ENCODE results near the gene PTPRE. TPM values are rescaled to one million over a fixed set of nuclear protein-coding genes. Genes with fewer than 3 reads are reported as not detected.

PTPRE gene
- polyA plus RNA-seq, 1 of the 3 experiments (the other 2 are of a cell fraction), result 11.8 TPM

DNA sequence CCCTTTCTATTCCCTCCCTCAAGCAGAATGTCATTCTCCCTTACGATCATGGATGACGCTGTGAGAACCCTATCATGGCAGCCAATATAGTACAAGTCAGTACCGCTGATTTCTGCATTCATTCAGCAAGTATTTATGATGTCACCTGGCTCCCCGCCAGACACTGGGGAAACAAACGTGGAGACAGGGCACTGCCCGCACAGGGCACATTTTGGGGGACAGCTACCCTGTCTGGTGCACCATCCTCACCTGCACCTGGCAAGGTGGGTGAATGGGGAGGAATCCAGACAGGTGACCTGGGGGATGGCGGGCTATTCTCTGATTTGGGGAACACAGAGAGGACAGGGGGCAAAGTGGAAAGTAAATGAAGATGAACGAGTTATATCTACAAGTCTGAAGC is 190.9 kb downstream of the PTPRE start:
- no peak for DNase-seq

DNA sequence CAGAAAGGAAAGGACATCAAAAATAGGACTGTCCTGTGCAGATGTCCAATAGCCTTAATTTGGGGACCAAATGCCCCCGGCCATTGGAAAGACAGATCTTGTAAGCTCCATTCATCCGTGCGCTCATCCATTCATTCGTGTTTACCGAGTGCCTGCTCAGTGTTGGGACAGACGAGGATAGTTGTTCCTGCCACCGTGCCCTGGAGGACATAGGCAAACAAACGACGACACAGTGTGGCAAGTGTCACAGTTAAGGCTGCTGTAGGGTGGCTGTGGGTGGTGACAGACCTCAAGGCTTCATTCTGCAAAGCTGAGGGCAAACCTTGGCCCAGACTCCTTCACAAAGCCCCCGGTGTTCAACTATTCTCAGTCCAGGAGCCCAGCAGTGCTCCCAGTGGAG is 191.7 kb downstream of the PTPRE start:
- Histone ChIP-seq H2AFZ (ENCODE audit: low read depth) (no peak overlapping the region), H3F3A (replicated peaks; ENCODE audit: insufficient read depth) (peaks cover 6% of the 10 kb centered on the region), H4K20me1 (ENCODE audit: insufficient read depth) (peaks cover 9% of the 10 kb centered on the region; the same call in 1 of the 2 replicates), H3K4me2 (no peak overlapping the region), H3K27me3 (ENCODE audit: insufficient read depth) (no peaks in the 10 kb centered on the region), H3K4me1 (ENCODE audit: control insufficient read depth in 1 of 2, insufficient read depth in 2 of 2, low read depth in 1 of 2, low read length in 1 of 2) (no peaks in the 10 kb centered on the region; a peak in 1 of 4 replicates), H3K9me2 (no peaks in the 10 kb centered on the region), H3K4me3 (ENCODE audit: low read depth in 2 of 2, low read length in 1 of 2) (no peak overlapping the region), H3K79me2 (ENCODE audit: insufficient read depth) (no peaks in the 10 kb centered on the region; the same call in 1 of the 2 replicates), H3K36me3 (replicated peaks in 1 of 2; ENCODE audit: control insufficient read depth in 1 of 2, insufficient read depth in 2 of 2, low read length in 1 of 2) (peaks cover 9 to 55% of the 10 kb centered on the region in 2 experiments), H3K9ac (no peak overlapping the region), H3K27ac (ENCODE audit: low read depth in 2 of 2, low read length in 1 of 2) (no peak overlapping the region), H3K9me3 (no peaks in the 10 kb centered on the region)
- POLR2A ChIA-PET, result no interaction called here
- CTCF ChIA-PET, result interaction anchor here (1.3 kb wide), 1 partner anchor 9 kb away, joined by 4 read pairs; no protein-coding TSS in a partner anchor
- DNase-seq, result no peak
- WGBS (ENCODE audit: low lambda C conversion rate), result 95% methylated on average over 10 of the region's 10 CpGs
- TF ChIP-seq SMC3 (IDR thresholded peaks at IDR 0.05; ENCODE audit: low read depth, low read length) (no peak), FOXJ3 (CRISPR knock-in tag; IDR thresholded peaks at IDR 0.05) (no peak), POLR2AphosphoS5 (IDR thresholded peaks at IDR 0.05; ENCODE audit: low read depth, low read length) (no peak), GATA2 (CRISPR knock-in tag; IDR thresholded peaks at IDR 0.05) (no peak), FOXM1 (IDR thresholded peaks at IDR 0.05; ENCODE audit: low read depth) (no peak), SIN3A (IDR thresholded peaks at IDR 0.05; ENCODE audit: borderline replicate concordance, low read depth, low read length) (no peak), MEF2A (IDR thresholded peaks at IDR 0.05; ENCODE audit: borderline replicate concordance, low read depth) (no peak), MXI1 (IDR thresholded peaks at IDR 0.05; ENCODE audit: low read depth, low read length) (no peak), TCF12 (IDR thresholded peaks at IDR 0.05) (no peak), RXRA (IDR thresholded peaks at IDR 0.05; ENCODE audit: borderline replicate concordance, low read depth) (no peak)
- TF ChIP-seq, protein P1, sequence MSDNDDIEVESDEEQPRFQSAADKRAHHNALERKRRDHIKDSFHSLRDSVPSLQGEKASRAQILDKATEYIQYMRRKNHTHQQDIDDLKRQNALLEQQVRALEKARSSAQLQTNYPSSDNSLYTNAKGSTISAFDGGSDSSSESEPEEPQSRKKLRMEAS (IDR thresholded peaks at IDR 0.05; ENCODE audit: low read depth), result no peak
- TF ChIP-seq, protein P2, sequence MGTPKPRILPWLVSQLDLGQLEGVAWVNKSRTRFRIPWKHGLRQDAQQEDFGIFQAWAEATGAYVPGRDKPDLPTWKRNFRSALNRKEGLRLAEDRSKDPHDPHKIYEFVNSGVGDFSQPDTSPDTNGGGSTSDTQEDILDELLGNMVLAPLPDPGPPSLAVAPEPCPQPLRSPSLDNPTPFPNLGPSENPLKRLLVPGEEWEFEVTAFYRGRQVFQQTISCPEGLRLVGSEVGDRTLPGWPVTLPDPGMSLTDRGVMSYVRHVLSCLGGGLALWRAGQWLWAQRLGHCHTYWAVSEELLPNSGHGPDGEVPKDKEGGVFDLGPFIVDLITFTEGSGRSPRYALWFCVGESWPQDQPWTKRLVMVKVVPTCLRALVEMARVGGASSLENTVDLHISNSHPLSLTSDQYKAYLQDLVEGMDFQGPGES (IDR thresholded peaks at IDR 0.05; ENCODE audit: low read depth, low read length), result no peak
- TF ChIP-seq, protein P3, sequence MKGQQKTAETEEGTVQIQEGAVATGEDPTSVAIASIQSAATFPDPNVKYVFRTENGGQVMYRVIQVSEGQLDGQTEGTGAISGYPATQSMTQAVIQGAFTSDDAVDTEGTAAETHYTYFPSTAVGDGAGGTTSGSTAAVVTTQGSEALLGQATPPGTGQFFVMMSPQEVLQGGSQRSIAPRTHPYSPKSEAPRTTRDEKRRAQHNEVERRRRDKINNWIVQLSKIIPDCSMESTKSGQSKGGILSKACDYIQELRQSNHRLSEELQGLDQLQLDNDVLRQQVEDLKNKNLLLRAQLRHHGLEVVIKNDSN (IDR thresholded peaks at IDR 0.05; ENCODE audit: borderline replicate concordance, low read depth), result no peak
- TF ChIP-seq, protein P4, sequence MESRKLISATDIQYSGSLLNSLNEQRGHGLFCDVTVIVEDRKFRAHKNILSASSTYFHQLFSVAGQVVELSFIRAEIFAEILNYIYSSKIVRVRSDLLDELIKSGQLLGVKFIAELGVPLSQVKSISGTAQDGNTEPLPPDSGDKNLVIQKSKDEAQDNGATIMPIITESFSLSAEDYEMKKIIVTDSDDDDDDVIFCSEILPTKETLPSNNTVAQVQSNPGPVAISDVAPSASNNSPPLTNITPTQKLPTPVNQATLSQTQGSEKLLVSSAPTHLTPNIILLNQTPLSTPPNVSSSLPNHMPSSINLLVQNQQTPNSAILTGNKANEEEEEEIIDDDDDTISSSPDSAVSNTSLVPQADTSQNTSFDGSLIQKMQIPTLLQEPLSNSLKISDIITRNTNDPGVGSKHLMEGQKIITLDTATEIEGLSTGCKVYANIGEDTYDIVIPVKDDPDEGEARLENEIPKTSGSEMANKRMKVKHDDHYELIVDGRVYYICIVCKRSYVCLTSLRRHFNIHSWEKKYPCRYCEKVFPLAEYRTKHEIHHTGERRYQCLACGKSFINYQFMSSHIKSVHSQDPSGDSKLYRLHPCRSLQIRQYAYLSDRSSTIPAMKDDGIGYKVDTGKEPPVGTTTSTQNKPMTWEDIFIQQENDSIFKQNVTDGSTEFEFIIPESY (IDR thresholded peaks at IDR 0.05; ENCODE audit: borderline replicate concordance, low read depth), result no peak
- TF ChIP-seq, protein P5, sequence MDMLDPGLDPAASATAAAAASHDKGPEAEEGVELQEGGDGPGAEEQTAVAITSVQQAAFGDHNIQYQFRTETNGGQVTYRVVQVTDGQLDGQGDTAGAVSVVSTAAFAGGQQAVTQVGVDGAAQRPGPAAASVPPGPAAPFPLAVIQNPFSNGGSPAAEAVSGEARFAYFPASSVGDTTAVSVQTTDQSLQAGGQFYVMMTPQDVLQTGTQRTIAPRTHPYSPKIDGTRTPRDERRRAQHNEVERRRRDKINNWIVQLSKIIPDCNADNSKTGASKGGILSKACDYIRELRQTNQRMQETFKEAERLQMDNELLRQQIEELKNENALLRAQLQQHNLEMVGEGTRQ (IDR thresholded peaks at IDR 0.05; ENCODE audit: borderline replicate concordance, low read depth, low read length), result no peak
- TF ChIP-seq, protein P6, sequence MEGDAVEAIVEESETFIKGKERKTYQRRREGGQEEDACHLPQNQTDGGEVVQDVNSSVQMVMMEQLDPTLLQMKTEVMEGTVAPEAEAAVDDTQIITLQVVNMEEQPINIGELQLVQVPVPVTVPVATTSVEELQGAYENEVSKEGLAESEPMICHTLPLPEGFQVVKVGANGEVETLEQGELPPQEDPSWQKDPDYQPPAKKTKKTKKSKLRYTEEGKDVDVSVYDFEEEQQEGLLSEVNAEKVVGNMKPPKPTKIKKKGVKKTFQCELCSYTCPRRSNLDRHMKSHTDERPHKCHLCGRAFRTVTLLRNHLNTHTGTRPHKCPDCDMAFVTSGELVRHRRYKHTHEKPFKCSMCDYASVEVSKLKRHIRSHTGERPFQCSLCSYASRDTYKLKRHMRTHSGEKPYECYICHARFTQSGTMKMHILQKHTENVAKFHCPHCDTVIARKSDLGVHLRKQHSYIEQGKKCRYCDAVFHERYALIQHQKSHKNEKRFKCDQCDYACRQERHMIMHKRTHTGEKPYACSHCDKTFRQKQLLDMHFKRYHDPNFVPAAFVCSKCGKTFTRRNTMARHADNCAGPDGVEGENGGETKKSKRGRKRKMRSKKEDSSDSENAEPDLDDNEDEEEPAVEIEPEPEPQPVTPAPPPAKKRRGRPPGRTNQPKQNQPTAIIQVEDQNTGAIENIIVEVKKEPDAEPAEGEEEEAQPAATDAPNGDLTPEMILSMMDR (IDR thresholded peaks at IDR 0.05), result no peak

More for the DNA sequence above, 190.9 kb downstream of the PTPRE start:
- Histone ChIP-seq H4K20me1 (ENCODE audit: insufficient read depth) (peaks cover 9% of the 10 kb centered on the region; the same call in 1 of the 2 replicates), H3K4me2 (no peak overlapping the region), H3K9ac (no peak overlapping the region), H3K4me3 (ENCODE audit: low read depth in 2 of 2, low read length in 1 of 2) (no peak overlapping the region), H3K9me3 (no peaks in the 10 kb centered on the region), H3K27me3 (ENCODE audit: insufficient read depth) (no peaks in the 10 kb centered on the region), H3F3A (replicated peaks; ENCODE audit: insufficient read depth) (peaks cover 6% of the 10 kb centered on the region), H3K79me2 (ENCODE audit: insufficient read depth) (no peaks in the 10 kb centered on the region; the same call in 1 of the 2 replicates), H2AFZ (ENCODE audit: low read depth) (no peak overlapping the region), H3K4me1 (ENCODE audit: control insufficient read depth in 1 of 2, insufficient read depth in 2 of 2, low read depth in 1 of 2, low read length in 1 of 2) (no peaks in the 10 kb centered on the region; a peak in 1 of 4 replicates), H3K27ac (ENCODE audit: low read depth in 2 of 2, low read length in 1 of 2) (no peak overlapping the region), H3K36me3 (replicated peaks in 1 of 2; ENCODE audit: control insufficient read depth in 1 of 2, insufficient read depth in 2 of 2, low read length in 1 of 2) (peaks cover 9 to 48% of the 10 kb centered on the region in 2 experiments), H3K9me2 (no peaks in the 10 kb centered on the region)
- POLR2A ChIA-PET, result no interaction called here
- no peak for TF ChIP-seq RAD21 (IDR thresholded peaks at IDR 0.05; ENCODE audit: low read length)
- TF ChIP-seq RXRA (IDR thresholded peaks at IDR 0.05; ENCODE audit: borderline replicate concordance, low read depth), result no peak
- no peak for TF ChIP-seq JUND (IDR thresholded peaks at IDR 0.05)
- TF ChIP-seq RFX5 (IDR thresholded peaks at IDR 0.05; ENCODE audit: low read length), result no peak
- TF ChIP-seq YY1 (IDR thresholded peaks at IDR 0.05; ENCODE audit: low read depth), result no peak
- no peak for TF ChIP-seq SMC3 (IDR thresholded peaks at IDR 0.05; ENCODE audit: low read depth, low read length)
- 86% methylated on average over 8 of the region's 8 CpGs for WGBS (ENCODE audit: low lambda C conversion rate)
- CTCF ChIA-PET, result interaction anchor here (1.5 to 1.6 kb wide), 2 partner anchors 19 to 51 kb away, joined by 3 to 5 read pairs; no protein-coding TSS in a partner anchor
